ENCODE measurements around the gene KLF5.

The KLF5 gene

DNA sequence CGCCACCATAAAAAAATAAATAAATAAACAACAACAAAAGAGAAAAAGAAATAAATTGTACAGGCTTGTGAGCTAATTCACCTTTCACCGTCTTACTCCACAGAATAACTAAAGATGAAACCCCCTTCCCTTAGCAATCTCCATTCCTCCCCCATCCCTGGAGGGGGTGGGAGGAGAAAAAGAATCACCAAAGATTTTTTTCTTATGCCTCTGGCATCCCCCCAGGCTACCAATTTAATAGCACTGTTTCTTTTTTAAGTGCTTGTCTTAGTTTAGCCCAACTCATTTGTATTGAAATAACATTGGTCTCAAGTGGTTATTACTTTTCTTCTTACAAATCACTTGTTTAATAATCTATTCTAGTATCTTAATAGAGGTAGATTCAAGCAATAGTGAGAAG, 23.9 kb upstream of the KLF5 start:
- Histone ChIP-seq H3K36me3 (replicated peaks) (no peaks in the 10 kb centered on the region), H3K27ac (no peak overlapping the region), H3K4me3 (ENCODE audit: low read depth, low read length) (no peak overlapping the region), H3K27me3 (replicated peaks) (no peaks in the 10 kb centered on the region)
- in situ Hi-C loops (cut with HindIII; ENCODE audit: low pct_ligation_motif_present, low sequenced_read_pairs) = no loop called here
- TF ChIP-seq, protein P1, sequence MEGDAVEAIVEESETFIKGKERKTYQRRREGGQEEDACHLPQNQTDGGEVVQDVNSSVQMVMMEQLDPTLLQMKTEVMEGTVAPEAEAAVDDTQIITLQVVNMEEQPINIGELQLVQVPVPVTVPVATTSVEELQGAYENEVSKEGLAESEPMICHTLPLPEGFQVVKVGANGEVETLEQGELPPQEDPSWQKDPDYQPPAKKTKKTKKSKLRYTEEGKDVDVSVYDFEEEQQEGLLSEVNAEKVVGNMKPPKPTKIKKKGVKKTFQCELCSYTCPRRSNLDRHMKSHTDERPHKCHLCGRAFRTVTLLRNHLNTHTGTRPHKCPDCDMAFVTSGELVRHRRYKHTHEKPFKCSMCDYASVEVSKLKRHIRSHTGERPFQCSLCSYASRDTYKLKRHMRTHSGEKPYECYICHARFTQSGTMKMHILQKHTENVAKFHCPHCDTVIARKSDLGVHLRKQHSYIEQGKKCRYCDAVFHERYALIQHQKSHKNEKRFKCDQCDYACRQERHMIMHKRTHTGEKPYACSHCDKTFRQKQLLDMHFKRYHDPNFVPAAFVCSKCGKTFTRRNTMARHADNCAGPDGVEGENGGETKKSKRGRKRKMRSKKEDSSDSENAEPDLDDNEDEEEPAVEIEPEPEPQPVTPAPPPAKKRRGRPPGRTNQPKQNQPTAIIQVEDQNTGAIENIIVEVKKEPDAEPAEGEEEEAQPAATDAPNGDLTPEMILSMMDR (IDR thresholded peaks at IDR 0.05; ENCODE audit: low read depth, low read length, missing control alignments) = no peak
- DNase-seq = no peak

DNA sequence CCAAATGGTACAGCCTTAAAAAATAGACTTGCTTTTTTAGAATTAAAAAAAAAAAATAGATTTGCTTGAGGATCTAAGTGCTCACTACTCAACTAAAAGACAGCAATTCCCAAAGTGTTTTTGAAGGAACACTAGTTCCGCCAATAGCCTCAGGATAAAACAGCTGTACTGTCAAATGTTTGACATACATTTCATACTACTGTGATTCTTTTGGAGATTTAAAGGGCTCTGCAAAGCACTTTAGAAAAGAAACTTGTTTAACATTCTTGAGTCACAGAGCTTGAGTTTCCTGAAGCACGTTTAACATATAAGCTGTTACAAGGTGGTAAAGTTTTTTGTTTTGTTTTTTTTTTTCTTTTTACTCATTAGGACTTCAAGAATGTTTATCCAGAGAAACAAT, 23.1 kb upstream of the KLF5 start:
- TF ChIP-seq, protein P1 (IDR thresholded peaks at IDR 0.05; ENCODE audit: low read depth, low read length, missing control alignments) = no peak
- H3K4me3 ChIP-seq (ENCODE audit: low read depth, low read length) = no peak overlapping the region
- no peak for DNase-seq
- H3K27ac ChIP-seq = no peak overlapping the region
- in situ Hi-C loops (cut with HindIII; ENCODE audit: low pct_ligation_motif_present, low sequenced_read_pairs) = no loop called here
- H3K36me3 ChIP-seq (replicated peaks) = no peaks in the 10 kb centered on the region
- no peaks in the 10 kb centered on the region for H3K27me3 ChIP-seq (replicated peaks)

DNA sequence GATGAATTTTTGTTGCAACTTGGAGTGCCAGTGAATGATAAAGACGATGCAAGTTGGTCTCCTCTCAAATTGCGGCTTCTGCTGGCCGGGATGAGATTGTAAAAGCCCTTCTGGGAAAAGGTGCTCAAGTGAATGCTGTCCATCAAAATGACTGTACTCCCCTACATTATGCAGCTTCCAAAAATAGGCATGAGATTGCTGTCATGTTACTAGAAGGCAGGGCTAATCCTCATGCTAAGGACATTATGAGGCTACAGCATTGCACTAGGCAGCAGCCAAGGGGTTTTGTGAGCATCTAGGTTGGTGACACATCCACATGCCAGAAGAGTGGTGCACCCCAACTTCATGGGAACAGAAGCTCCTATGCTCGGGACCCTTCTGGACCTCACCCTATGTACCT, 22.2 kb upstream of the KLF5 start:
- Histone ChIP-seq H3K4me3 (ENCODE audit: low read depth, low read length) (no peak overlapping the region), H3K36me3 (replicated peaks) (no peaks in the 10 kb centered on the region), H3K27me3 (replicated peaks) (no peaks in the 10 kb centered on the region), H3K27ac (no peak overlapping the region)
- in situ Hi-C loops (cut with HindIII; ENCODE audit: low pct_ligation_motif_present, low sequenced_read_pairs) = no loop called here
- TF ChIP-seq, protein P1 (IDR thresholded peaks at IDR 0.05; ENCODE audit: low read depth, low read length, missing control alignments) = no peak
- no peak for DNase-seq

DNA sequence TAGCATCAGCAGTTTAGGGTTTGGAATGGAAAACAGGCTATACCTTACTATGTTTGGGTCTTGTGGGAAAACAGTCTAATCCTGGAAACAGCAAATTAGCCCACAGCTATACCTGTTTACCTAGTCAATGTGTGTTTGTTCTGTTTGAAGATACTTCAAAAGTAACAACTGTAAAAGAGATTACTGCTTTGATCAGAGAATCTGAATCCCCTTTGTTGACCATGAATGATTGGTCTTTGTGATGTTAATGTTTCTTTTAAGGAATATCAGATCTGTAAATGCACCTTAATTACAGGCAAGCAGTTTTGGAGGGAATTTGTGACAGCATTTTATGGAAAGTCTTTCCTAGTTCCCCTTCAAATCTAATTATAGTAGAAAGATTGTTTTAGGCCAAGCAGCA, 20.7 kb upstream of the KLF5 start:
- H3K36me3 ChIP-seq (replicated peaks) = no peaks in the 10 kb centered on the region
- TF ChIP-seq, protein P1 (IDR thresholded peaks at IDR 0.05; ENCODE audit: low read depth, low read length, missing control alignments) = no peak
- in situ Hi-C loops (cut with HindIII; ENCODE audit: low pct_ligation_motif_present, low sequenced_read_pairs) = no loop called here
- H3K27ac ChIP-seq = no peak overlapping the region
- no peak for DNase-seq
- H3K4me3 ChIP-seq (ENCODE audit: low read depth, low read length) = no peak overlapping the region
- H3K27me3 ChIP-seq (replicated peaks) = no peaks in the 10 kb centered on the region

DNA sequence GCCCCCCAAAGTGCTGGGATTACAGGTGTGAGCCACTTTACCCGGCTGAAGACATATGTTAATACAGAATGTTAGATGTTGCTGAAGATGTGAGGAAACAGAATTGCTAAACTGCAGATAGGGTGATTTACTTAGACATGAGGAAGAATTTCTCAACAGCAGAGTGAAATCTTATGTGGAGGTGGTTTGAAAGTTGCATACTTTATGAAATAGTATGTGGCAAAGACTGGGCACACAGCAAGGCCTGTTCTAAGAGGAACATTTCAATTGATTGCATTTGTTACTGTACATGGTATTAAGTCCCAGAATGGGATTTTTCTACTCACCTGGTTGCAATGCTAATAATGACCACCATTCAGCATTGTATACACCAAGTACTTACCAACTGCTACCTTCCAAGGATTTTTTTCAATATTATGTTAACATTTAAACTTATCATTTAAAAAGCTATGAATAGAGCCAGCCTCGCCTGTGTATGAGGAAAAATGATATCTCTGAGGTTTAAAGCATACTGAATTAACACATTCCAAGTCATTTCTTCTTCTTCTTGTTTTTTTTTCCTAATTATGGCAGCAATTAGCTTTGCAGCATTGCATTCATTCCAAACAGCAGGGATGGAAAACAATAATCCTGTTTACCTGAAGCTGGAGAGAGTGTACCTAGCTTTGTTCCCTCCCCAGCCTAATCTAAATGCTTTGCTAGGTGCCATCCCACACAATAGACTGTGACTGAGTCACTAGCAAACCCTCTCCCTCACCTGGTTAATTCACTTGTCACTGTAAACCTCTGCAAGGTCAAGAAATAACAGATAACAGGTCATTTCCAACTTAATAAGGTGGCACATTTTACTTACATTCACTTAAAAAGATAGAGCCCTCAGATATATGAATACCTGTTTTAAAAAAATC, 19.4 kb upstream of the KLF5 start:
- Histone ChIP-seq H3K36me3 (replicated peaks) (no peaks in the 10 kb centered on the region), H3K27me3 (replicated peaks) (no peaks in the 10 kb centered on the region), H3K4me3 (ENCODE audit: low read depth, low read length) (no peak overlapping the region), H3K27ac (no peak overlapping the region)
- in situ Hi-C loops (cut with HindIII; ENCODE audit: low pct_ligation_motif_present, low sequenced_read_pairs) = no loop called here
- no peak for DNase-seq
- TF ChIP-seq, protein P1 (IDR thresholded peaks at IDR 0.05; ENCODE audit: low read depth, low read length, missing control alignments) = no peak

All from brain microvascular endothelial cell (primary cell).